ENCODE measurements around the gene ISL1. TPM values are rescaled to one million over a fixed set of nuclear protein-coding genes. Genes with fewer than 3 reads are reported as not detected.

Gene ISL1
- total RNA-seq, 1 donor from 2014 or later = 6.1 TPM

GRCh38 chr5:51378061-51378409 lies 5.2 kb upstream of the ISL1 start:
- no peak for TF ChIP-seq CTCF (IDR thresholded peaks at IDR 0.05; ENCODE audit: insufficient read depth, low read length, severe bottlenecking)
- no peak overlapping the region for H3K4me3 ChIP-seq (ENCODE audit: low read depth, low read length)
- no peaks in the 10 kb centered on the region for H3K27me3 ChIP-seq (ENCODE audit: control insufficient read depth, insufficient read depth, low read length)

GRCh38 chr5:51378448-51379330 lies 4.6 kb upstream of the ISL1 start:
- FAIRE-seq (no peak), DNase-seq (ENCODE audit: low read depth) (no peak)
- TF ChIP-seq CTCF (IDR thresholded peaks at IDR 0.05; ENCODE audit: insufficient read depth, low read length, severe bottlenecking) = no peak
- peak overlapping the region; percentile 37 for H3K4me3 ChIP-seq (ENCODE audit: low read depth, low read length)
- no peaks in the 10 kb centered on the region for H3K27me3 ChIP-seq (ENCODE audit: control insufficient read depth, insufficient read depth, low read length)
- H3K36me3 ChIP-seq (ENCODE audit: control insufficient read depth, insufficient read depth, low read length) = no peaks in the 10 kb centered on the region

More at GRCh38 chr5:51378061-51378409, 5.2 kb upstream of the ISL1 start:
- no peaks in the 10 kb centered on the region for H3K36me3 ChIP-seq (ENCODE audit: control insufficient read depth, insufficient read depth, low read length)
- no peak for FAIRE-seq
- DNase-seq (ENCODE audit: low read depth) = no peak

GRCh38 chr5:51379331-51379700 lies 3.9 kb upstream of the ISL1 start:
- DNase-seq (ENCODE audit: low read depth) (no peak), FAIRE-seq (no peak)
- no peak for TF ChIP-seq CTCF (IDR thresholded peaks at IDR 0.05; ENCODE audit: insufficient read depth, low read length, severe bottlenecking)
- H3K4me3 ChIP-seq (ENCODE audit: low read depth, low read length) = peak overlapping the region; percentile 37
- H3K27me3 ChIP-seq (ENCODE audit: control insufficient read depth, insufficient read depth, low read length) = no peaks in the 10 kb centered on the region
- no peaks in the 10 kb centered on the region for H3K36me3 ChIP-seq (ENCODE audit: control insufficient read depth, insufficient read depth, low read length)

- Histone ChIP-seq H3K27me3 (ENCODE audit: control insufficient read depth, insufficient read depth, low read length) (peaks cover 1% of the 10 kb centered on the region), H3K36me3 (ENCODE audit: control insufficient read depth, insufficient read depth, low read length) (no peaks in the 10 kb centered on the region), H3K4me3 (ENCODE audit: low read depth, low read length) (no peak overlapping the region)
- no peak for FAIRE-seq
- peak; percentile 53 for TF ChIP-seq CTCF (IDR thresholded peaks at IDR 0.05; ENCODE audit: insufficient read depth, low read length, severe bottlenecking)
- DNase-seq (ENCODE audit: low read depth) = peak; percentile 54
Observed at GRCh38 chr5:51380603-51381207, 2.5 kb upstream of the ISL1 start.

- FAIRE-seq = no peak
Observed at GRCh38 chr5:51381761-51382474, 1.3 kb upstream of the ISL1 start.

More at GRCh38 chr5:51381761-51382474, 1.3 kb upstream of the ISL1 start:
- H3K27me3 ChIP-seq (ENCODE audit: control insufficient read depth, insufficient read depth, low read length) = peaks cover 1% of the 10 kb centered on the region
- no peaks in the 10 kb centered on the region for H3K36me3 ChIP-seq (ENCODE audit: control insufficient read depth, insufficient read depth, low read length)
- DNase-seq (ENCODE audit: low read depth) = no peak
- no peak for TF ChIP-seq CTCF (IDR thresholded peaks at IDR 0.05; ENCODE audit: insufficient read depth, low read length, severe bottlenecking)
- H3K4me3 ChIP-seq (ENCODE audit: low read depth, low read length) = peak overlapping the region; percentile 70

All from bronchial epithelial cell (primary cell).